HL-60 (cell line): ENCODE results near the gene AJUBA.

Experiments
- DNase-seq, 2 experiments: peaks; one replicate each; pipeline ENCODE4 v3.0.0-alpha.2; 2010 to 2020; ENCODE audit warnings: low read depth in 1 of 2, low spot score in 1 of 2
- H3K27ac ChIP-seq: fragments of 250-450 bp; sonication (Bioruptor Pico); replicated peaks from 2 replicates; pipeline ENCODE4 v1.5.1; 2020; ENCODE audit warnings: mild to moderate bottlenecking, moderate library complexity
- H3K27me3 ChIP-seq: fragments of 250-450 bp; sonication (Bioruptor Pico); 2 replicates; pipeline ENCODE4 v1.5.1; 2021; ENCODE audit warnings: mild to moderate bottlenecking, moderate library complexity; ENCODE audit not compliant: insufficient read depth, poor library complexity, severe bottlenecking
- H3K4me3 ChIP-seq: replicated peaks from 2 replicates; pipeline ENCODE4 v1.5.1; 2011; ENCODE audit warnings: mild to moderate bottlenecking, control low read depth, low read length; ENCODE audit not compliant: insufficient read depth
- GABPA ChIP-seq: IDR thresholded peaks from 2 replicates; pipeline ENCODE4 v1.6.1; 2012; ENCODE audit warnings: low read depth
- POLR2AphosphoS5 ChIP-seq: IDR thresholded peaks from 2 replicates; pipeline ENCODE4 v1.6.1; 2012; ENCODE audit warnings: low read depth
- SPI1 ChIP-seq: IDR thresholded peaks from 2 replicates; pipeline ENCODE4 v1.6.1; 2012; ENCODE audit warnings: low read depth, mild to moderate bottlenecking, borderline replicate concordance
- TF ChIP-seq, protein P1 (sequence below): IDR thresholded peaks from one replicate; pipeline ENCODE4 v1.5.1; 2011; ENCODE audit warnings: low read length, control low read depth, inconsistent platforms; ENCODE audit not compliant: insufficient read depth
- TF ChIP-seq, protein P2 (sequence below): IDR thresholded peaks from 2 replicates; pipeline ENCODE4 v1.6.1; 2012; ENCODE audit warnings: low read depth; ENCODE audit not compliant: insufficient replicate concordance

AJUBA gene

DNA sequence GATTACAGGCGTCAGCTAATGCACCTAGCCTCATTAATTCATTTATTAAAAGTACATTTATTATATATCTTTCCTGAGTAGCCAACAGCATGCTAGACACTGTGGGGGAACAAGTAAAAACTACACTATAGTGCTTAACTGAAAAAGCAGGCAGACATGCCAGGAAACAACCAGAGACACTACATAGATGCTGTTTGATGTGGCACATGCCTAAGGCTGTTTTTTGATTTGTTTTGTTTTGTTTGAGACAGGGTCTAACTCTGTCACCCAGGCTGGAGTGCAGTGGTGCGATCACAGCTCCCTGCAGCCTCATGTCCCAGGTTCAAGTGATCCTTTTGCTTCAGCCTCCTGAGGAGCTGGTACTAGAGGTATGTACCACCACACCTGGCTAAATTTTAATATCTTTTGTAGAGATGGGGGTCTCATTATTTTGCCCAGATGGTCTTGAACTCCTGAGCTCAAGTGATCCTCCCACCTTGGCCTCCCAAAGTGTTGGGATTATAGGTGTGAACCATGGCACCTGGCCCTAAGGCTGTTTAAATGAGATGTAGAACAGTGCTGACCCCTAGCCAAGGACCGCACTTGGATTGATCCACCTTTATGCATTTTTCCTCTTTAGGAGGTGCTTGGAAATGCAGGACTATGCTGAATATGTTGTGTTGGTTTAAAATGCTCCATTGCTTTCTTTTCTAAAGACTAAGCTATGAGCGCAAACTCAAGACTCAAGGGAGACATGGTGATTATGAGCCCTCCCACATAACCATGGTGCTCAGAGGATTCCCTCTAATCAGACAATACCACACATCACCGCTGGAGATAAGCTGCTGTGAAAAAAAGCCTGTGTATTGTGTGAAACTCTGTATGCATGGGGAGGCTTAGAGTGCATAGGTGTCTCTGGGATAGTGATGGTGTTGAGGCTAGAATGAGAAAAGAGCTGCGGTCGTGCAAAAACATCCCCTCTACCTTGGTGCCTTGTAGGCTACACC is 38.1 kb upstream of the AJUBA start:
- Histone ChIP-seq H3K27ac (no peak overlapping the region), H3K27me3 (no peaks in the 10 kb centered on the region), H3K4me3 (no peak overlapping the region)
- TF ChIP-seq, protein P1, sequence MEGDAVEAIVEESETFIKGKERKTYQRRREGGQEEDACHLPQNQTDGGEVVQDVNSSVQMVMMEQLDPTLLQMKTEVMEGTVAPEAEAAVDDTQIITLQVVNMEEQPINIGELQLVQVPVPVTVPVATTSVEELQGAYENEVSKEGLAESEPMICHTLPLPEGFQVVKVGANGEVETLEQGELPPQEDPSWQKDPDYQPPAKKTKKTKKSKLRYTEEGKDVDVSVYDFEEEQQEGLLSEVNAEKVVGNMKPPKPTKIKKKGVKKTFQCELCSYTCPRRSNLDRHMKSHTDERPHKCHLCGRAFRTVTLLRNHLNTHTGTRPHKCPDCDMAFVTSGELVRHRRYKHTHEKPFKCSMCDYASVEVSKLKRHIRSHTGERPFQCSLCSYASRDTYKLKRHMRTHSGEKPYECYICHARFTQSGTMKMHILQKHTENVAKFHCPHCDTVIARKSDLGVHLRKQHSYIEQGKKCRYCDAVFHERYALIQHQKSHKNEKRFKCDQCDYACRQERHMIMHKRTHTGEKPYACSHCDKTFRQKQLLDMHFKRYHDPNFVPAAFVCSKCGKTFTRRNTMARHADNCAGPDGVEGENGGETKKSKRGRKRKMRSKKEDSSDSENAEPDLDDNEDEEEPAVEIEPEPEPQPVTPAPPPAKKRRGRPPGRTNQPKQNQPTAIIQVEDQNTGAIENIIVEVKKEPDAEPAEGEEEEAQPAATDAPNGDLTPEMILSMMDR: no peak
- TF ChIP-seq, protein P2, sequence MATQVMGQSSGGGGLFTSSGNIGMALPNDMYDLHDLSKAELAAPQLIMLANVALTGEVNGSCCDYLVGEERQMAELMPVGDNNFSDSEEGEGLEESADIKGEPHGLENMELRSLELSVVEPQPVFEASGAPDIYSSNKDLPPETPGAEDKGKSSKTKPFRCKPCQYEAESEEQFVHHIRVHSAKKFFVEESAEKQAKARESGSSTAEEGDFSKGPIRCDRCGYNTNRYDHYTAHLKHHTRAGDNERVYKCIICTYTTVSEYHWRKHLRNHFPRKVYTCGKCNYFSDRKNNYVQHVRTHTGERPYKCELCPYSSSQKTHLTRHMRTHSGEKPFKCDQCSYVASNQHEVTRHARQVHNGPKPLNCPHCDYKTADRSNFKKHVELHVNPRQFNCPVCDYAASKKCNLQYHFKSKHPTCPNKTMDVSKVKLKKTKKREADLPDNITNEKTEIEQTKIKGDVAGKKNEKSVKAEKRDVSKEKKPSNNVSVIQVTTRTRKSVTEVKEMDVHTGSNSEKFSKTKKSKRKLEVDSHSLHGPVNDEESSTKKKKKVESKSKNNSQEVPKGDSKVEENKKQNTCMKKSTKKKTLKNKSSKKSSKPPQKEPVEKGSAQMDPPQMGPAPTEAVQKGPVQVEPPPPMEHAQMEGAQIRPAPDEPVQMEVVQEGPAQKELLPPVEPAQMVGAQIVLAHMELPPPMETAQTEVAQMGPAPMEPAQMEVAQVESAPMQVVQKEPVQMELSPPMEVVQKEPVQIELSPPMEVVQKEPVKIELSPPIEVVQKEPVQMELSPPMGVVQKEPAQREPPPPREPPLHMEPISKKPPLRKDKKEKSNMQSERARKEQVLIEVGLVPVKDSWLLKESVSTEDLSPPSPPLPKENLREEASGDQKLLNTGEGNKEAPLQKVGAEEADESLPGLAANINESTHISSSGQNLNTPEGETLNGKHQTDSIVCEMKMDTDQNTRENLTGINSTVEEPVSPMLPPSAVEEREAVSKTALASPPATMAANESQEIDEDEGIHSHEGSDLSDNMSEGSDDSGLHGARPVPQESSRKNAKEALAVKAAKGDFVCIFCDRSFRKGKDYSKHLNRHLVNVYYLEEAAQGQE: no peak
- TF ChIP-seq POLR2AphosphoS5 (no peak), SPI1 (no peak), GABPA (no peak)
- no peak for DNase-seq

DNA sequence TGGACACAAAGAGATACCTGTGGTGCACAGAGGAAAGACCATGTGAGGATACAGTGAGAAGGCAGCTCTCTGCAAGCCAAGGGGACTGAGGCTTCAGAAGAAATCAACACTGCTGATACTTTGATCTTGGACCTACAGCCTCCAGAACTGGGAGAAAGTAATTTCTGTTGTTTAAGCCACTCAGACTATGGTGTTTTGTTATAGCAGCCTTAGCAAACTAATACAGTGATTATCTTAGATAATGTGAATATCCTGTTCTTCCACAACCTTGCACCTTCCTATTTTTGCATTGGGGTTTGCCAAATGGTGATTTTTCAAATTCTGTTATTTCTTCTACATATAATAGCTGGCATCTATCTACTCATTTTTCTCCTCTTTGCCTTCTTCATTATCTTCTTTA is 35.8 kb upstream of the AJUBA start:
- H3K4me3 ChIP-seq: no peak overlapping the region
- H3K27me3 ChIP-seq: no peaks in the 10 kb centered on the region
- no peak for TF ChIP-seq SPI1
- TF ChIP-seq POLR2AphosphoS5: no peak
- TF ChIP-seq GABPA: no peak
- TF ChIP-seq, protein P1: no peak
- TF ChIP-seq, protein P2: no peak
- no peak overlapping the region for H3K27ac ChIP-seq
- no peak for DNase-seq

DNA sequence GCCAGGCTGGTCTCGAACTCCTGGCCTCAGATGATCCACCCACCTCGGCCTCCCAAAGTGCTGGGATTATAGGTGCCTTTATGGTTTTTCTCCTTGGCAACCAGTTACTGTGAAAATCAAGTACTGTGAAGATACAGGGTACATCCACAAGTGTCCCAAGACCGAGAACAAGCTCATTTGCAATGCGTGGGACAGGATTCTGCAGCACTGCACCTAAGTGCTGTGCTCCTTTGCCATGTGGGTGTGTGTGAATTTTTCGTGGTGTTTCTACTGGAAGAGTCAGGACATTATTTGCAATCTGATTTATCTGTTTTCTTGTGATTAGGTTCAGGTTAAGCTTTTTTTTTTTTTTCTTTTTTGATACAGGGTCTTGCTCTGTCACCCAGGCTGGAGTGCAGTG is 34.7 kb upstream of the AJUBA start:
- no peak overlapping the region for H3K4me3 ChIP-seq
- no peak for DNase-seq
- no peak overlapping the region for H3K27ac ChIP-seq
- H3K27me3 ChIP-seq: no peaks in the 10 kb centered on the region
- TF ChIP-seq, protein P2: no peak
- TF ChIP-seq POLR2AphosphoS5: no peak
- TF ChIP-seq GABPA: no peak
- TF ChIP-seq, protein P1: no peak
- no peak for TF ChIP-seq SPI1
